Mesendoderm (in vitro differentiated cells): ENCODE data around the gene ALKBH1. TPM values are rescaled to one million over a fixed set of nuclear protein-coding genes. Genes with fewer than 3 reads are reported as not detected.
"Not testable (repeated sequence)": the region's sequence is repeated elsewhere in the genome, so short reads cannot be mapped to it uniquely, and the experiment has no call there.

Source experiments
- DNase-seq: peaks from one replicate; pipeline ENCODE4 v3.0.0; 2013
- H2AK5ac ChIP-seq: 2 replicates; pipeline ENCODE4 v1.6.1; 2013; ENCODE audit warnings: low read length, inconsistent platforms
- H2BK120ac ChIP-seq: 2 replicates; pipeline ENCODE4 v1.6.1; 2013; ENCODE audit warnings: low read depth, mild to moderate bottlenecking, low read length, moderate library complexity, mixed read lengths
- H2BK15ac ChIP-seq: replicated peaks from 2 replicates; pipeline ENCODE4 v1.6.1; 2013; ENCODE audit warnings: low read depth, mild to moderate bottlenecking, moderate library complexity
- H2BK5ac ChIP-seq: 2 replicates; pipeline ENCODE4 v1.6.1; 2013; ENCODE audit warnings: low read length, inconsistent platforms
- H3K18ac ChIP-seq: 2 replicates; pipeline ENCODE4 v1.6.1; 2013; ENCODE audit warnings: mild to moderate bottlenecking, low read length, mixed read lengths
- H3K23ac ChIP-seq: one replicate; pipeline ENCODE4 v1.6.1; 2013; ENCODE audit warnings: low read length
- H3K27ac ChIP-seq: 2 replicates; pipeline ENCODE4 v1.5.1; 2013; ENCODE audit warnings: low read depth, mild to moderate bottlenecking, inconsistent platforms, low read length, moderate library complexity
- H3K27me3 ChIP-seq: 2 replicates; pipeline ENCODE4 v1.6.1; 2013; ENCODE audit warnings: low read length, control low read depth, mild to moderate bottlenecking, inconsistent platforms; ENCODE audit not compliant: insufficient read depth, poor library complexity
- H3K36me3 ChIP-seq: 2 replicates; pipeline ENCODE4 v1.6.1; 2013; ENCODE audit warnings: low read length, inconsistent platforms; ENCODE audit not compliant: control insufficient read depth, insufficient read depth
- H3K4ac ChIP-seq: one replicate; pipeline ENCODE4 v1.6.1; 2013; ENCODE audit warnings: low read depth, mild to moderate bottlenecking, low read length, moderate library complexity
- H3K4me1 ChIP-seq: 2 replicates; pipeline ENCODE4 v1.6.1; 2013; ENCODE audit warnings: low read depth, low read length, inconsistent platforms; ENCODE audit not compliant: control insufficient read depth
- H3K4me2 ChIP-seq: 2 replicates; pipeline ENCODE4 v1.6.1; 2013; ENCODE audit warnings: low read length
- H3K4me3 ChIP-seq: 2 replicates; pipeline ENCODE4 v1.5.1; 2013; ENCODE audit warnings: mild to moderate bottlenecking, low read length
- H3K56ac ChIP-seq: one replicate; pipeline ENCODE4 v1.6.1; 2013; ENCODE audit warnings: low read length
- H3K79me1 ChIP-seq: 2 replicates; pipeline ENCODE4 v1.6.1; 2013; ENCODE audit warnings: low read length, inconsistent platforms
- H3K79me2 ChIP-seq: 2 replicates; pipeline ENCODE4 v1.6.1; 2013; ENCODE audit warnings: mild to moderate bottlenecking, low read length; ENCODE audit not compliant: control insufficient read depth, insufficient read depth
- H3K9ac ChIP-seq: 2 replicates; pipeline ENCODE4 v1.6.1; 2013; ENCODE audit warnings: low read length, inconsistent platforms
- H4K5ac ChIP-seq: one replicate; pipeline ENCODE4 v1.6.1; 2013; ENCODE audit warnings: low read length
- H4K8ac ChIP-seq: one replicate; pipeline ENCODE4 v1.6.1; 2013; ENCODE audit warnings: low read depth, mild to moderate bottlenecking, control low read depth, low read length, moderate library complexity
- WGBS: extraction: QIAGEN DNeasy Blood & Tissue Kit; methylation state at CpG from one replicate; pipeline ENCODE4 v1.1.7; 2013; ENCODE audit warnings: low lambda C conversion rate, missing lambda C conversion rate; ENCODE audit not compliant: insufficient coverage; ENCODE audit errors: extremely low coverage; 5-methylcytosine and 5-hydroxymethylcytosine counted together
- small RNA-seq: library from polyadenylated mRNA; stranded (forward); fragments of <200 nt; extraction: miRNeasy Mini kit (QIAGEN cat#:217004); gene quantifications from one replicate; pipeline ENCODE3, GENCODE V24; 2013; ENCODE audit not compliant: insufficient read depth

Gene ALKBH1

DNA sequence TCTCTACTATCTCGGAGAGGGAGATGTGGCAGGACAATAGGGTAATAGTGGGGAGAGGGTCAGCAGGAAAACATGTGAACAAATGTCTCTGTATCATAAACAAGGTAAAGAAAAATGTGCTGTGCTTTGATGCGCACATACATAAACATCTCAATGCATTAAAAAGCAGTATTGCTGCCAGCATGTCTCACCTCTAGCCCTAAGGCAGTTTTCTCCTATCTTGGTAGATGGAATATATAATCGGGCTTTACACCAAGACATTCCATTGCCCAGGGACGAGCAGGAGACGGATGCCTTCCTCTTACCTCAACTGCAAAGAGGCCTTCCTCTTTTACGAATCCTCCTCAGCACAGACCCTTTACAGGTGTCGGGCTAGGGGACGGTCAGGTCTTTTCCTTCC lies 72.4 kb downstream of the ALKBH1 start:
- H3K27ac ChIP-seq: not testable (repeated sequence)
- WGBS: no CpG with 5 or more reads among the region's 8 CpGs

DNA sequence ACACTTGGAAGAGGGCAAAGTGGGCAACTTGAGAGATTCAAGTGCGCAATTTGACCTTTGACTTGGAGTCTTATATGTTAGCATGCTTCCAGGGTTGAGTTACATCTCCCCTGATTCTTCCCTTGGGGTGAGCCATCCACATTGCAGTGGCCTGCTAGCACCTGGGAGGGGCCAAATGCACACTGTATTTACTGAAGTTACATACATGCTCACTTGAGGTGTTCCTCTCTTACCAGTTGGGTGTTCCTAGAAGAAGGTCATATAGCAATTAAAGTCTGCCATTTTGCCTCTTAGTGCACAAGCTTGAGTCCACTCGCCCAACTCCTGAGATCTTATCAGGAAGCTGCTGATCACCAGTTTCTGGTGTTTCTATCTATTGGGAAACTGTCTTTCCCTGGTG lies 77.7 kb downstream of the ALKBH1 start:
- no peak for DNase-seq
- Histone ChIP-seq H3K56ac (no peak overlapping the region), H3K18ac (no peak overlapping the region), H3K4me2 (no peak overlapping the region), H2BK120ac (no peak overlapping the region), H3K36me3 (no peaks in the 10 kb centered on the region), H3K27me3 (no peaks in the 10 kb centered on the region), H3K4ac (no peak overlapping the region), H3K4me3 (no peak overlapping the region), H2AK5ac (no peak overlapping the region), H4K8ac (no peak overlapping the region), H3K23ac (no peak overlapping the region), H3K4me1 (no peaks in the 10 kb centered on the region), H3K79me2 (no peaks in the 10 kb centered on the region), H2BK15ac (no peak overlapping the region), H2BK5ac (no peak overlapping the region), H4K5ac (no peak overlapping the region), H3K9ac (no peak overlapping the region), H3K27ac (no peak overlapping the region), H3K79me1 (no peaks in the 10 kb centered on the region)
- WGBS: no CpG with 5 or more reads among the region's 2 CpGs

More for the DNA sequence above, 72.4 kb downstream of the ALKBH1 start:
- H3K4me3 ChIP-seq, H3K79me2 ChIP-seq, H3K56ac ChIP-seq, H3K18ac ChIP-seq, H4K8ac ChIP-seq, H3K4me2 ChIP-seq, H4K5ac ChIP-seq, H3K27me3 ChIP-seq, H3K79me1 ChIP-seq, H2BK15ac ChIP-seq, DNase-seq, H3K23ac ChIP-seq, H3K4ac ChIP-seq, H3K9ac ChIP-seq, H3K4me1 ChIP-seq, H2BK5ac ChIP-seq, H3K36me3 ChIP-seq, H2BK120ac ChIP-seq, H2AK5ac ChIP-seq: not testable (repeated sequence)

DNA sequence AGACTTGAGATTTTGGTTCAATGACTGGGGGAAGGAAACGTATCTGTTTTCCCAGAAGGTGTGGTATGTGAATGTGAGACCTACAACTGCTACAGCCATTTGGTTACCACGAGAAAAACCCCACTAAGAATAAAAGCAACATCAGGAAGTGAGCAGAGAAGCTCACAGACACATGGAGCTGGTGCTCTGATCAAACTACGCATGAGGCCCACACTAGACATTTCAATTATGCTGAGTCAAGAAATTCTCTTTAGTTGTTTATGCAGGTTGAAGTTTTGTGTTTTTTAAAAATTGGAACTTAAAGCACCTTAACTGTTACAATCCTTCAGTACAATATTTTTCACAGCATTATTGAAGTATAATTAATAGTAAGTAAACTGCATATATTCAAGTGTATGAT lies 82.5 kb downstream of the ALKBH1 start:
- Histone ChIP-seq H3K56ac (no peak overlapping the region), H4K8ac (no peak overlapping the region), H3K4me1 (no peaks in the 10 kb centered on the region), H3K18ac (no peak overlapping the region), H4K5ac (no peak overlapping the region), H3K79me2 (no peaks in the 10 kb centered on the region), H3K4me3 (no peak overlapping the region), H2BK120ac (no peak overlapping the region), H2BK15ac (no peak overlapping the region), H3K27ac (no peak overlapping the region), H3K23ac (no peak overlapping the region), H3K9ac (no peak overlapping the region), H2BK5ac (no peak overlapping the region), H3K4me2 (no peak overlapping the region), H3K36me3 (no peaks in the 10 kb centered on the region), H3K27me3 (no peaks in the 10 kb centered on the region), H3K4ac (no peak overlapping the region), H2AK5ac (no peak overlapping the region), H3K79me1 (no peaks in the 10 kb centered on the region)
- no CpG with 5 or more reads among the region's 3 CpGs for WGBS
- no peak for DNase-seq

DNA sequence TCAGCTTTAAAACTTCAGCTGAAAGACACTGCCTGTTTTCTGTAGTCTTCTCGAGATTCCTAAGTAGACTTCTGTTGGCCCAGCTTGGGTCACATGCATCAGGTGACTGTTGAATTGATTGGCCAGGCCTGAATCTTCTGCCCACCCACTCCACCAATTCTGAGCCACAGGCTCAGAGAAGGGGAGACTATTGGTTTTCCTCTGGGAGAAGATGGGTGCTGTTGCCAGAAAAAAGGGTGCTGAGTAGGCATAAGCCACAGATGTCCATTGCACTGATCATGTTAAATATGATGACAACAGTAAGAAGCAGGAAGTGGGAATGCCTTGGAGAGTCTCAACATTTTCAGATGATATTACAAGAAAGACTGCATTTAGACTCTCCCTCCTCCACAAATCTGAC lies 84.6 kb downstream of the ALKBH1 start:
- Histone ChIP-seq H2BK120ac (no peak overlapping the region), H3K4ac (no peak overlapping the region)

More for the DNA sequence above, 84.6 kb downstream of the ALKBH1 start:
- H3K79me2 ChIP-seq: no peaks in the 10 kb centered on the region
- no peaks in the 10 kb centered on the region for H3K4me1 ChIP-seq
- H4K5ac ChIP-seq: no peak overlapping the region
- H3K36me3 ChIP-seq: no peaks in the 10 kb centered on the region
- no peak overlapping the region for H3K9ac ChIP-seq
- no peak overlapping the region for H2BK15ac ChIP-seq
- H3K27me3 ChIP-seq: no peaks in the 10 kb centered on the region
- no peak overlapping the region for H3K4me3 ChIP-seq
- no peak overlapping the region for H3K4me2 ChIP-seq
- H4K8ac ChIP-seq: no peak overlapping the region
- H2BK5ac ChIP-seq: no peak overlapping the region
- no peak overlapping the region for H3K27ac ChIP-seq
- DNase-seq: no peak
- H3K56ac ChIP-seq: no peak overlapping the region
- H3K23ac ChIP-seq: no peak overlapping the region
- H2AK5ac ChIP-seq: no peak overlapping the region
- H3K18ac ChIP-seq: no peak overlapping the region
- H3K79me1 ChIP-seq: no peaks in the 10 kb centered on the region
- WGBS: no CpG with 5 or more reads among the region's 1 CpG

Small RNAs within 50 kb of the gene (small RNA-seq; reads per million reads assigned to genes)
- not detected for gene COX6CP11
